Keratinocyte (primary cell): Measurements from ENCODE around the gene CTAGE1. TPM values are rescaled to one million over a fixed set of nuclear protein-coding genes. Genes with fewer than 3 reads are reported as not detected.

Experiments used
- DNase-seq: peaks from one replicate; pipeline ENCODE4 v3.0.0-alpha.2; 2011; ENCODE audit warnings: low read depth, missing footprints, low spot score
- FAIRE-seq: peaks from 2 replicates; lab custom pipeline; 2011; peaks lifted over from hg19 to GRCh38; lab: Jason Lieb, UNC
- H2AFZ ChIP-seq: 2 replicates; pipeline ENCODE4 v1.6.0; 2012; ENCODE audit warnings: low read length, control low read depth, inconsistent platforms; ENCODE audit not compliant: control insufficient read depth
- H3K27ac ChIP-seq: 2 replicates; pipeline ENCODE4 v1.5.1; 2011; ENCODE audit warnings: low read length; ENCODE audit not compliant: control insufficient read depth, insufficient read depth
- H3K27me3 ChIP-seq: 3 replicates; pipeline ENCODE4 v1.6.0; 2011; ENCODE audit warnings: low read length; ENCODE audit not compliant: control insufficient read depth, insufficient read depth; ENCODE audit errors: extremely low read depth
- H3K36me3 ChIP-seq, 2 experiments: 2 replicates in 1 of 2; 3 replicates in 1 of 2; pipeline ENCODE4 v1.5.1; 2011; ENCODE audit warnings: low read length in 2 of 2, mild to moderate bottlenecking in 1 of 2; ENCODE audit not compliant: control insufficient read depth in 2 of 2, insufficient read depth in 2 of 2; ENCODE audit errors: extremely low read depth in 1 of 2
- H3K4me1 ChIP-seq: 3 replicates; pipeline ENCODE4 v1.5.1; 2011; ENCODE audit warnings: low read length; ENCODE audit not compliant: control insufficient read depth, insufficient read depth; ENCODE audit errors: extremely low read depth
- H3K4me2 ChIP-seq: 3 replicates; pipeline ENCODE4 v1.6.0; 2011; ENCODE audit warnings: low read depth, low read length; ENCODE audit not compliant: control insufficient read depth, insufficient read depth; ENCODE audit errors: extremely low read depth
- H3K4me3 ChIP-seq, 3 experiments: fragments of 200-600 bp in 1 of 3; sonication (generic) in 1 of 3; 2 replicates in 2 of 3; 3 replicates in 1 of 3; pipeline ENCODE4 v1.5.1; 2011 to 2016; ENCODE audit warnings: low read length in 3 of 3, mild to moderate bottlenecking in 3 of 3, control low read depth in 2 of 3, inconsistent platforms in 1 of 3, low read depth in 1 of 3, mixed read lengths in 1 of 3, mixed run types in 1 of 3, moderate library complexity in 1 of 3; ENCODE audit not compliant: control insufficient read depth in 2 of 3, insufficient read depth in 2 of 3; ENCODE audit errors: extremely low read depth in 1 of 3
- H3K79me2 ChIP-seq: 2 replicates; pipeline ENCODE4 v1.6.0; 2012; ENCODE audit warnings: low read length; ENCODE audit not compliant: control insufficient read depth, insufficient read depth
- H3K9ac ChIP-seq: 3 replicates; pipeline ENCODE4 v1.6.0; 2011; ENCODE audit warnings: low read length; ENCODE audit not compliant: control insufficient read depth, insufficient read depth; ENCODE audit errors: extremely low read depth
- H3K9me1 ChIP-seq: 3 replicates; pipeline ENCODE4 v1.6.0; 2011; ENCODE audit warnings: low read length; ENCODE audit not compliant: control insufficient read depth, insufficient read depth; ENCODE audit errors: extremely low read depth
- H3K9me3 ChIP-seq: 2 replicates; pipeline ENCODE4 v1.5.1; 2012; ENCODE audit warnings: low read depth, low read length; ENCODE audit not compliant: control insufficient read depth
- H4K20me1 ChIP-seq: 3 replicates; pipeline ENCODE4 v1.6.0; 2011; ENCODE audit warnings: low read length; ENCODE audit not compliant: control insufficient read depth, insufficient read depth; ENCODE audit errors: extremely low read depth
- EZH2 ChIP-seq: IDR thresholded peaks from one replicate; pipeline ENCODE4 v1.6.1; 2012; ENCODE audit warnings: inconsistent platforms, mild to moderate bottlenecking, low read length, moderate library complexity
- dilution Hi-C: fragments of 300-500 bp; cut with MboI; formaldehyde crosslinking; loops from one replicate; pipeline ENCODE4 v1.7.0; 2020; ENCODE audit warnings: low sequenced_read_pairs; ENCODE audit not compliant: extremely low pct_ligation_motif_present
- polyA plus RNA-seq, 5 experiments: library from polyadenylated mRNA; depleted of rRNA in 3 of 5; stranded (reverse) in 3 of 5; stranded (forward) in 1 of 5; unstranded in 1 of 5; fragments of >200 nt; gene quantifications; 1 replicate in 1 of 5; 2 replicates in 3 of 5; 3 replicates in 1 of 5; pipeline versions ENCODE4 v1.2.1 to v1.2.3, GENCODE V29; 2011 to 2012; ENCODE audit warnings: missing spikeins in 2 of 5, low read depth in 1 of 5, low replicate concordance in 1 of 5
- TF ChIP-seq, protein P1 (sequence below), 3 experiments: IDR thresholded peaks in 1 of 3; conservative IDR thresholded peaks in 1 of 3; optimal IDR thresholded peaks in 1 of 3; 2 replicates in 2 of 3; 3 replicates in 1 of 3; pipeline versions ENCODE3 to v1.5.1; 2011; ENCODE audit warnings: low read length in 3 of 3, mild to moderate bottlenecking in 3 of 3, moderate library complexity in 2 of 3, control low read depth in 1 of 3, inconsistent platforms in 1 of 3; ENCODE audit not compliant: insufficient read depth in 2 of 3; ENCODE audit errors: extremely low read depth in 1 of 3

The CTAGE1 gene
- polyA plus RNA-seq, 1 donor (not counting 4 experiments of a cell fraction or from before 2014, with no cell fraction given): not detected

DNA sequence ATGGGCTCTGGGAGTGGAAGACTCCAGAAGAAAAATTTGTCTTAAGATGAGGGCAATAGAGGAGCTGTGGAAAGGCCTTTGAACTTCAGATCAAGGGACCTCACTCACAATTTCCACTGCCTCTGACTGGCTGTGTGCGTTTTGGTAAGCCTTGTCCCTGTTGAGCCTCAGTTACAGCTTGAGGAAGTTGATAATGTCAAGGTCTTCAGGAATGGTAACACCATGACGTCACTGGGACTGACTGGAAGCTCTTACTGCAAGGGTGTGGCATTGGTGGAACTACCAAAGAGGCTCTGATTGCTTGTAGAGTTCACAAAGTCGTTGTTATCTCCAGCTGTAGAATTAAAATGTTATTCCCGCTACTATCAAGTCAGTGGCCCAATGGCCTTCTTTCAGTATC, 29.2 kb upstream of the CTAGE1 start:
- no peak overlapping the region for H2AFZ ChIP-seq

DNA sequence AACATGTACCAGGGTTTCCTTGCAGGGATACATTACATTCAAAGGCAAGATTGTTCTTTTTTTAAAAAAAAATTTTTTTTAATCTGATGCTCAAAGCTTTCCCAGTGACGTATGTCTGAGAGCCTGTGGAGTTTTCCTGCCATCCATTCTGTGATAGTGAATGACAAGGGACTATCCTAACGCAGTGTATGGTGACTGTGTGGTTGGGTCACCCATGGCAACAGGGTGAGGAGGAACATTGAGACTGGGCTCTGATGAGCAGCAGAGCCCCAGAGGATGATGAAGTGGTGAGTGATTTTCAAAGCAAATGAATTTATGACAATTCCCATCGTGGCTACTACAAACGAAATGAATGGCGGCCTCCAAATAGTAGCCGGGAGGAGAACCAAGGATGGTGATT, 28.6 kb upstream of the CTAGE1 start:
- FAIRE-seq: no peak
- no peaks in the 10 kb centered on the region for H3K9me1 ChIP-seq

More for the DNA sequence above, 29.2 kb upstream of the CTAGE1 start:
- H3K4me2 ChIP-seq: no peak overlapping the region
- H3K4me1 ChIP-seq: no peaks in the 10 kb centered on the region
- no peak overlapping the region for H3K27ac ChIP-seq
- no peaks in the 10 kb centered on the region for H3K9me1 ChIP-seq
- H3K27me3 ChIP-seq: no peaks in the 10 kb centered on the region
- no peak overlapping the region for H3K4me3 ChIP-seq
- H3K36me3 ChIP-seq: no peaks in the 10 kb centered on the region
- no peak for TF ChIP-seq EZH2
- TF ChIP-seq, protein P1, sequence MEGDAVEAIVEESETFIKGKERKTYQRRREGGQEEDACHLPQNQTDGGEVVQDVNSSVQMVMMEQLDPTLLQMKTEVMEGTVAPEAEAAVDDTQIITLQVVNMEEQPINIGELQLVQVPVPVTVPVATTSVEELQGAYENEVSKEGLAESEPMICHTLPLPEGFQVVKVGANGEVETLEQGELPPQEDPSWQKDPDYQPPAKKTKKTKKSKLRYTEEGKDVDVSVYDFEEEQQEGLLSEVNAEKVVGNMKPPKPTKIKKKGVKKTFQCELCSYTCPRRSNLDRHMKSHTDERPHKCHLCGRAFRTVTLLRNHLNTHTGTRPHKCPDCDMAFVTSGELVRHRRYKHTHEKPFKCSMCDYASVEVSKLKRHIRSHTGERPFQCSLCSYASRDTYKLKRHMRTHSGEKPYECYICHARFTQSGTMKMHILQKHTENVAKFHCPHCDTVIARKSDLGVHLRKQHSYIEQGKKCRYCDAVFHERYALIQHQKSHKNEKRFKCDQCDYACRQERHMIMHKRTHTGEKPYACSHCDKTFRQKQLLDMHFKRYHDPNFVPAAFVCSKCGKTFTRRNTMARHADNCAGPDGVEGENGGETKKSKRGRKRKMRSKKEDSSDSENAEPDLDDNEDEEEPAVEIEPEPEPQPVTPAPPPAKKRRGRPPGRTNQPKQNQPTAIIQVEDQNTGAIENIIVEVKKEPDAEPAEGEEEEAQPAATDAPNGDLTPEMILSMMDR (optimal IDR thresholded peaks at IDR 0.05 in 1 of 3, IDR thresholded peaks at IDR 0.05 in 1 of 3, conservative IDR thresholded peaks at IDR 0.05 in 1 of 3; ENCODE audit: extremely low read depth in 1 of 3, insufficient read depth in 2 of 3, low read length in 3 of 3): no peak
- DNase-seq: no peak
- dilution Hi-C loops: no loop called here
- no peak overlapping the region for H3K9ac ChIP-seq
- H3K79me2 ChIP-seq: no peaks in the 10 kb centered on the region
- peaks cover 8% of the 10 kb centered on the region for H3K9me3 ChIP-seq
- no peaks in the 10 kb centered on the region for H4K20me1 ChIP-seq
- FAIRE-seq: no peak

More for the DNA sequence above, 28.6 kb upstream of the CTAGE1 start:
- H3K9me3 ChIP-seq: peaks cover 8% of the 10 kb centered on the region
- H3K27me3 ChIP-seq: no peaks in the 10 kb centered on the region
- H3K9ac ChIP-seq: no peak overlapping the region
- no peak overlapping the region for H3K4me2 ChIP-seq
- H3K4me3 ChIP-seq: no peak overlapping the region
- no peaks in the 10 kb centered on the region for H3K79me2 ChIP-seq
- dilution Hi-C loops: no loop called here
- DNase-seq: no peak
- no peaks in the 10 kb centered on the region for H3K4me1 ChIP-seq
- no peak overlapping the region for H2AFZ ChIP-seq
- no peaks in the 10 kb centered on the region for H4K20me1 ChIP-seq
- no peaks in the 10 kb centered on the region for H3K36me3 ChIP-seq
- H3K27ac ChIP-seq: no peak overlapping the region
- no peak for TF ChIP-seq EZH2
- TF ChIP-seq, protein P1 (optimal IDR thresholded peaks at IDR 0.05 in 1 of 3, IDR thresholded peaks at IDR 0.05 in 1 of 3, conservative IDR thresholded peaks at IDR 0.05 in 1 of 3; ENCODE audit: extremely low read depth in 1 of 3, insufficient read depth in 2 of 3, low read length in 3 of 3): no peak
